GM06990 (cell line): ENCODE data around the gene ERC1.

Source experiments
- DNase-seq: peaks from one replicate; pipeline ENCODE4 v3.0.0-alpha.2; 2011; ENCODE audit not compliant: insufficient read length; ENCODE audit errors: extremely low read depth
- H3K27me3 ChIP-seq: replicated peaks from 2 replicates; pipeline ENCODE4 v1.6.0; 2011; ENCODE audit warnings: low read length; ENCODE audit not compliant: control insufficient read depth, insufficient read depth
- H3K36me3 ChIP-seq: 2 replicates; pipeline ENCODE4 v1.5.1; 2011; ENCODE audit warnings: low read length; ENCODE audit not compliant: control insufficient read depth, insufficient read depth
- H3K4me3 ChIP-seq: replicated peaks from 2 replicates; pipeline ENCODE4 v1.5.1; 2011; ENCODE audit warnings: low read depth, mild to moderate bottlenecking, control low read depth, low read length
- CTCF ChIP-seq: IDR thresholded peaks from 2 replicates; pipeline ENCODE4 v1.5.1; 2011; ENCODE audit warnings: low read length, control low read depth, mild to moderate bottlenecking, inconsistent platforms; ENCODE audit not compliant: insufficient read depth, poor library complexity, severe bottlenecking

Gene ERC1

GRCh38 chr12:1318327-1319031 lies 327.5 kb downstream of the ERC1 start:
- H3K27me3 ChIP-seq, result no peaks in the 10 kb centered on the region
- no peaks in the 10 kb centered on the region for H3K36me3 ChIP-seq
- DNase-seq, result no peak
- H3K4me3 ChIP-seq, result no peak overlapping the region
- no peak for TF ChIP-seq CTCF

GRCh38 chr12:1319212-1319611 lies 328.2 kb downstream of the ERC1 start:
- no peak for DNase-seq
- Histone ChIP-seq H3K4me3 (no peak overlapping the region), H3K36me3 (no peaks in the 10 kb centered on the region), H3K27me3 (no peaks in the 10 kb centered on the region)
- no peak for TF ChIP-seq CTCF

GRCh38 chr12:1320021-1320420 lies 329.0 kb downstream of the ERC1 start:
- DNase-seq, result no peak
- Histone ChIP-seq H3K27me3 (no peaks in the 10 kb centered on the region), H3K36me3 (no peaks in the 10 kb centered on the region), H3K4me3 (no peak overlapping the region)
- TF ChIP-seq CTCF, result no peak

GRCh38 chr12:1322821-1323220 lies 331.8 kb downstream of the ERC1 start:
- Histone ChIP-seq H3K4me3 (no peak overlapping the region), H3K27me3 (no peaks in the 10 kb centered on the region), H3K36me3 (no peaks in the 10 kb centered on the region)
- no peak for DNase-seq
- TF ChIP-seq CTCF, result no peak

GRCh38 chr12:1324099-1324498 lies 333.1 kb downstream of the ERC1 start:
- DNase-seq, result no peak
- no peaks in the 10 kb centered on the region for H3K36me3 ChIP-seq
- no peak for TF ChIP-seq CTCF
- H3K4me3 ChIP-seq, result no peak overlapping the region
- no peaks in the 10 kb centered on the region for H3K27me3 ChIP-seq

- no peak overlapping the region for H3K4me3 ChIP-seq
- H3K36me3 ChIP-seq, result no peaks in the 10 kb centered on the region
- no peaks in the 10 kb centered on the region for H3K27me3 ChIP-seq
- TF ChIP-seq CTCF, result no peak
- no peak for DNase-seq
These were observed 333.9 kb downstream of the ERC1 start for GRCh38 chr12:1324910-1325309.
